Central memory CD8-positive, alpha-beta T cell (primary cell): ENCODE measurements around the gene HIPK2.
"Not testable (repeated sequence)": the region's sequence is repeated elsewhere in the genome, so short reads cannot be mapped to it uniquely, and the experiment has no call there.

Experiments used
- ATAC-seq: fragments of 150-1000 bp; cut with Tn5 transposase; replicated peaks from 2 replicates; pipeline ENCODE4 v1.10.0; 2022; ENCODE audit warnings: mild to moderate bottlenecking, moderate FRiP score, moderate number of reproducible peaks; ENCODE audit not compliant: poor library complexity, severe bottlenecking; ENCODE audit errors: extremely low read depth
- DNase-seq, 2 donors: peaks; one replicate each; pipeline ENCODE4 v3.0.0; 2021; ENCODE audit warnings: low spot score in 2 of 2
- H3K27ac Mint-ChIP-seq: one replicate; pipeline ENCODE4 v1.8.0; 2022; ENCODE audit warnings: low read depth, mild to moderate bottlenecking, moderate library complexity, mixed read lengths
- H3K27me3 Mint-ChIP-seq: one replicate; pipeline ENCODE4 v1.8.0; 2022; ENCODE audit warnings: mixed read lengths
- H3K36me3 Mint-ChIP-seq: one replicate; pipeline ENCODE4 v1.8.0; 2022; ENCODE audit warnings: mild to moderate bottlenecking, moderate library complexity, mixed read lengths; ENCODE audit not compliant: insufficient read depth
- H3K4me1 Mint-ChIP-seq: one replicate; pipeline ENCODE4 v1.8.0; 2022; ENCODE audit warnings: mixed read lengths
- H3K4me3 Mint-ChIP-seq: one replicate; pipeline ENCODE4 v1.8.0; 2022; ENCODE audit warnings: mild to moderate bottlenecking, moderate library complexity, mixed read lengths
- H3K9me3 Mint-ChIP-seq: one replicate; pipeline ENCODE4 v1.8.0; 2022; ENCODE audit warnings: mixed read lengths

HIPK2 gene

GRCh38 chr7:139562491-139562890, 215.3 kb downstream of the HIPK2 start:
- no peak for DNase-seq
- no peak for ATAC-seq
- H3K4me3 Mint-ChIP-seq = no peak overlapping the region
- peaks cover 29% of the 10 kb centered on the region for H3K27me3 Mint-ChIP-seq
- no peaks in the 10 kb centered on the region for H3K4me1 Mint-ChIP-seq
- H3K36me3 Mint-ChIP-seq = no peaks in the 10 kb centered on the region
- H3K9me3 Mint-ChIP-seq = peaks cover 5% of the 10 kb centered on the region
- H3K27ac Mint-ChIP-seq = no peak overlapping the region

- H3K4me3 Mint-ChIP-seq = no peak overlapping the region
- H3K27me3 Mint-ChIP-seq = peaks cover 36% of the 10 kb centered on the region
- no peak overlapping the region for H3K27ac Mint-ChIP-seq
- peaks cover 5% of the 10 kb centered on the region for H3K9me3 Mint-ChIP-seq
- no peaks in the 10 kb centered on the region for H3K36me3 Mint-ChIP-seq
- no peak for DNase-seq
- no peaks in the 10 kb centered on the region for H3K4me1 Mint-ChIP-seq
- ATAC-seq = no peak
Observed at GRCh38 chr7:139560678-139561077, 217.1 kb downstream of the HIPK2 start.

- no peak for DNase-seq
- Mint-ChIP-seq H3K36me3 (no peaks in the 10 kb centered on the region), H3K4me1 (no peaks in the 10 kb centered on the region)
Observed at GRCh38 chr7:139560199-139560598, 217.6 kb downstream of the HIPK2 start.

GRCh38 chr7:139559364-139560105, 218.3 kb downstream of the HIPK2 start:
- Mint-ChIP-seq H3K36me3 (no peaks in the 10 kb centered on the region), H3K4me1 (no peaks in the 10 kb centered on the region), H3K4me3 (no peak overlapping the region), H3K9me3 (peaks cover 5% of the 10 kb centered on the region), H3K27me3 (peaks cover 47% of the 10 kb centered on the region), H3K27ac (no peak overlapping the region)
- no peak for ATAC-seq
- no peak for DNase-seq

More at GRCh38 chr7:139560199-139560598, 217.6 kb downstream of the HIPK2 start:
- H3K4me3 Mint-ChIP-seq = no peak overlapping the region
- H3K27ac Mint-ChIP-seq = no peak overlapping the region
- peaks cover 5% of the 10 kb centered on the region for H3K9me3 Mint-ChIP-seq
- ATAC-seq = no peak
- peaks cover 40% of the 10 kb centered on the region for H3K27me3 Mint-ChIP-seq

GRCh38 chr7:139557857-139558581, 219.8 kb downstream of the HIPK2 start:
- peaks cover 5% of the 10 kb centered on the region for H3K9me3 Mint-ChIP-seq
- no peak overlapping the region for H3K27ac Mint-ChIP-seq
- H3K4me3 Mint-ChIP-seq = no peak overlapping the region
- H3K4me1 Mint-ChIP-seq = no peaks in the 10 kb centered on the region
- DNase-seq (no peak), ATAC-seq (no peak)
- H3K36me3 Mint-ChIP-seq = no peaks in the 10 kb centered on the region
- H3K27me3 Mint-ChIP-seq = peaks cover 61% of the 10 kb centered on the region

- not testable (repeated sequence) for H3K4me1 Mint-ChIP-seq
Observed at GRCh38 chr7:139553991-139554700, 223.7 kb downstream of the HIPK2 start.

GRCh38 chr7:139548302-139549028, 229.3 kb downstream of the HIPK2 start:
- Mint-ChIP-seq H3K27me3 (peaks cover 4% of the 10 kb centered on the region), H3K4me3 (no peak overlapping the region), H3K36me3 (no peaks in the 10 kb centered on the region), H3K4me1 (no peaks in the 10 kb centered on the region), H3K27ac (no peak overlapping the region), H3K9me3 (no peaks in the 10 kb centered on the region)
- no peak for ATAC-seq
- DNase-seq = no peak

More at GRCh38 chr7:139553991-139554700, 223.7 kb downstream of the HIPK2 start:
- DNase-seq, H3K4me3 Mint-ChIP-seq, H3K27ac Mint-ChIP-seq, H3K9me3 Mint-ChIP-seq, ATAC-seq, H3K36me3 Mint-ChIP-seq: not testable (repeated sequence)
- H3K27me3 Mint-ChIP-seq = peaks cover 48% of the 10 kb centered on the region

GRCh38 chr7:139544645-139545044, 233.2 kb downstream of the HIPK2 start:
- H3K27me3 Mint-ChIP-seq = no peaks in the 10 kb centered on the region
- no peak overlapping the region for H3K27ac Mint-ChIP-seq
- no peaks in the 10 kb centered on the region for H3K4me1 Mint-ChIP-seq
- H3K4me3 Mint-ChIP-seq = no peak overlapping the region
- H3K36me3 Mint-ChIP-seq = no peaks in the 10 kb centered on the region
- no peak for ATAC-seq
- no peaks in the 10 kb centered on the region for H3K9me3 Mint-ChIP-seq
- DNase-seq = no peak

GRCh38 chr7:139543801-139544603, 233.8 kb downstream of the HIPK2 start:
- Mint-ChIP-seq H3K4me1 (no peaks in the 10 kb centered on the region), H3K27ac (no peak overlapping the region), H3K4me3 (no peak overlapping the region), H3K9me3 (no peaks in the 10 kb centered on the region), H3K27me3 (no peaks in the 10 kb centered on the region), H3K36me3 (no peaks in the 10 kb centered on the region)
- no peak for ATAC-seq
- no peak for DNase-seq

GRCh38 chr7:139542308-139543151, 235.3 kb downstream of the HIPK2 start:
- Mint-ChIP-seq H3K27me3 (no peaks in the 10 kb centered on the region), H3K27ac (no peak overlapping the region), H3K36me3 (no peaks in the 10 kb centered on the region), H3K4me3 (no peak overlapping the region), H3K4me1 (no peaks in the 10 kb centered on the region), H3K9me3 (no peaks in the 10 kb centered on the region)
- ATAC-seq (no peak), DNase-seq (no peak)

- H3K27me3 Mint-ChIP-seq = no peaks in the 10 kb centered on the region
- H3K9me3 Mint-ChIP-seq = no peaks in the 10 kb centered on the region
- H3K27ac Mint-ChIP-seq = no peak overlapping the region
- H3K36me3 Mint-ChIP-seq = no peaks in the 10 kb centered on the region
- DNase-seq = no peak
- no peak overlapping the region for H3K4me3 Mint-ChIP-seq
- H3K4me1 Mint-ChIP-seq = no peaks in the 10 kb centered on the region
- ATAC-seq = no peak
Observed at GRCh38 chr7:139541600-139542307, 236.0 kb downstream of the HIPK2 start.
